Nucleus accumbens (tissue), 56 donors: ENCODE data around the gene ATP4A.

Source experiments
- DNase-seq, 56 donors: peaks; one replicate each; lab custom pipeline; 2025; lab: John Stamatoyannopoulos, UW

The ATP4A gene

DNA sequence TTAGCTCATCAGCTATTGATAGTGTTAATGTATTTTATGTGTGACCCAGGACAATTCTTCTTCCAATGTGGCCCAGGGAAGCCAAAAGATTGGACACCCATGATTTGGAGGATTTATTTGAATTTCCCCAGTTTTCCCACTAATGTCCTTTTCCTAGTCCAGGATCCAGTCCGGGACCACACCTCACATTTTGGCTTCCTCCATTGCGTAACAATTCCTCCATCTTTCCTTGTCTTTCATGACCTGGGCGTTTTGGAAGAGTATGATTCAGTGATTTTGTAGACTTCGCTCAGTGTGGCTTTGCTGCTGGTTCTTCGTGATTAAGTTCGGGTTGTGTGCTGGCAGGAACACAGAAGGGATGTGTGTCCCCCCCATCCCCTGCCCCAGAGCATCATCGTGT, 3.3 kb upstream of the ATP4A start:
- no peak for DNase-seq

GRCh38 chr19:35565016-35565856, 1.8 kb upstream of the ATP4A start:
- no peak for DNase-seq

DNA sequence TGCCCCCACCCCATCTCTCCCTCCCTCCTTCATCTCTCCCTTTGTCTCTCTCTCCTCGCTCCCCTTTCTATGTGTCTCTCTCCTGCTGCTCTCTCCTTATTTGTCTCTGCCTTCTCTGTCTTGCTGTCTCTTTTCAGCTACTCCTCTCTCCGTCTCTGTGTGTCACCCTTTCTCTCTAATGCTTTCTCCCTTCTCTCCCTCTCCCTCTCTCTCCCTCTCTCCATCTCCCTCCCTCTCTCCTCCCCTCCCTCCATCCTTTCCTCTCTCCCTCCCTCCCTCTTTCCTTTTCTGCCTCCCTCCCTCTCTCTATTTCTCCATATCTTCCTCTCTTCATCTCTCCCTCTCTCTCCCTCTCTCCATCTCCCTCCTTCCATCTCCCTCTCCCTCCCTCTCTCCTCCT, 682 bp downstream of the ATP4A start:
- DNase-seq, result no peak

- no peak for DNase-seq
Observed at GRCh38 chr19:35562336-35562735, 1.1 kb downstream of the ATP4A start.

DNA sequence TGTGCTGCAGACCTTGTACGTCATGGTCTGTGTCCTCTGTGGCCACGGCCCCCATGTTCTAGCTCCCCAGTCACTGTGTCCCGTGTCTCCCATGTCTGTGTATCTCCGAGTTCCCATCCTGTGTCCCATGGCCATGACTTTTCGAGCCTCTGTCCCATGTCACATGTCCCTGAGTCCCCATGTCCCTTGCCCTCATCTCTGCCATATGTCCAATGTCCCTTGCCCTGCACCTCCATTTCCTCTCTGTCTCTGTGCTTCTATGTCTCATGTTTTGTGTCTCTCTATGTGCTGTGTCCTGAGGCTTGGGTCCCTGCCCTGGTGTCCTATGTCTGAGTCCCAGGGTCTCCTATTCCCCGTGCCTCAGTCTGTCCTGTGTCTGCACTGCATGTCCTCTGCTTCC, 2.0 kb downstream of the ATP4A start:
- DNase-seq, result no peak

GRCh38 chr19:35560677-35561076, 2.8 kb downstream of the ATP4A start:
- no peak for DNase-seq

- no peak for DNase-seq
Observed at GRCh38 chr19:35560271-35560670, 3.2 kb downstream of the ATP4A start.

- no peak for DNase-seq
Observed at GRCh38 chr19:35559781-35560180, 3.7 kb downstream of the ATP4A start.

DNA sequence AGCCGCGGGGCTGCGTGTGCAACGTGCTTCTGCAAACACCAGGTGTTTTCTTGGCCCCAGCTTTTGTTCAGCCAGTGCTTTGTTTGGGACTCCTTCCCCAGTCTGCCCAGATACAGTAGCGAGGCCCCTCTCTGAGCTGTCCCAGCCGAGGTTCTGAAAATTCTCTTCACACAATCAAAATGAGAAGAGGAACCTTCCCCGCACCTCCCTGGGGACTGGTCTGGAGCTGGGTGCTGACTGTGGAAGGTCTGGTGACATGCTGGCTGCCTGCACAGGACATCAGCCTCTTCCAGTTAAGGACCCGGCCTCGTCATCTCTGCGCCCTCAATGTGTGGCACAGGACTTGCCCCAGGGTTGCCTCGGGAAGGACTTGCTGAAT, 4.2 kb downstream of the ATP4A start:
- no peak for DNase-seq

DNA sequence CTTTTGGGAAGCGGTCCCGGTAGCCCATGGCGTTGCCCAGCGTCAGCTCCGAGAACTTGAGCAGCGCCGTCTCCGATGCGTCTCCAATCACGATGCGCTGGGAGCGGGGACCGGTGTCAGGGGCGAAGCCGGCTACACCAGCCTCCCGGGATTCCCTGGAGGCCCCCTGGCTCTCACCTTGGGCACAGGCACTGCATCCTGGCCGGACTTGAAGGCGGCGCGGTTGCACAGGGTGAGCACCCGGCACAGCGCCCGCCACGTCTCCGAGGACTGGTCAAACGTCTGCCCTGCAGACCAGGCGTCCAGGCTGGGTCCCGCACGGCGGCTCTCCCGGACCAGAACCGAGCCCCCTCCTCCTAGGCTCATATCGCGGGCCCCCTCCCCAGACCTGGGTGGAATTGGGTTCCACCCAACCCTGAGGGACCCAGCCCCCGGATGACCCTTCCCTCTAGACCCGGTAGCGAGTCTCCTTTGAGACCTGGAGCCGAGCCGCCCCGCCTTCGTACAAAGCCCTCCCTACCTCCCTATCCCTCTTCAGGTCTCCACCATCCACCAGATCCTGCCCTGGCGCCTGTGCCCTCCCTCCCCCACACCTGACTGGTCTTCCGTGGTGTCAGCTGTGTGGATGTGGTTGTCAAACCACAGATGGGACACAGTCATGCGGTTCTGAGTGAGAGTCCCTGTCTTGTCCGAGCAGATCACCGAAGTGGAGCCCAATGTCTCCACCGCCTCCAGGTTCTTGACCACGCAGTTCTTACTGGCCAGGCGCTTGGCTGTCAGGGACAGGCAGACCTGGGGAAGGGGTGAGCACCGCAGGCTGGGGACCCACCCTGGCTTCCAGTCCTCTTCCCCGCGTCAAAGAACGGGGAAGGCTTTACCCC, 4.8 kb downstream of the ATP4A start:
- no peak for DNase-seq

GRCh38 chr19:35557539-35558399, 5.7 kb downstream of the ATP4A start:
- DNase-seq, result peak in 11 of 56 donors; percentile 9 to 80 (median 23)

GRCh38 chr19:35556846-35557538, 6.5 kb downstream of the ATP4A start:
- DNase-seq, result no peak

GRCh38 chr19:35556025-35556590, 7.3 kb downstream of the ATP4A start:
- DNase-seq, result no peak

- DNase-seq, result no peak
Observed at GRCh38 chr19:35555301-35556005, 8.0 kb downstream of the ATP4A start.

DNA sequence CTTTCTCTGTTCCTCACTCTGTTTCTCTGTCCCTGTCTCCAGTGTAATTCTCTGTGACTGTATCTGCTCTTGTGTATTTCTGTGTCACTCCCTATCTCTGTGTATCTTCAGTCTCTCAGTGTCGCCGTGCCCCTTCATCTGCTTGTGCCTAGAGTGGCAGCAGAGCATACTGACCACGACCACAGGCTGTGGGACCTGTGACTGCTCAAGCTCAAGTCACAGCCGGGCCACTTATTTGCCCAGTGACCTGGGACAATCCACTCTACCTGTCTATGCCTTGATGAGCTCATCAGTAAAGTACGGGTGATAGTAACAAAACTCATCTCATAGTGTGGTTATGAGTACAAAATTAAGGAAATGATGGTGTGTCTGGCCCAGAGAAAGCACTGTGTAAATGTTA, 9.4 kb downstream of the ATP4A start:
- no peak for DNase-seq

- DNase-seq, result no peak
Observed at GRCh38 chr19:35553385-35554000, 10.0 kb downstream of the ATP4A start.

- no peak for DNase-seq
Observed at GRCh38 chr19:35552534-35553384, 10.7 kb downstream of the ATP4A start.
